ENCODE measurements around the gene ANKRD33B. TPM values are rescaled to one million over a fixed set of nuclear protein-coding genes. Genes with fewer than 3 reads are reported as not detected.

Gene ANKRD33B
- total and polyA plus RNA-seq, 9 of the 15 experiments (the other 6 are each of a cell fraction or from before 2014, with no cell fraction given) = 0.10 to 1.7 (median 0.40) TPM

GRCh38 chr5:10655161-10655971 is 91.5 kb downstream of the ANKRD33B start:
- FAIRE-seq (no peak), ATAC-seq (peak; percentile 19), DNase-seq (ENCODE audit: extremely low read depth in 1 of 4, low spot score in 3 of 4) (no peak)
- Histone ChIP-seq H3K27me3 (ENCODE audit: control insufficient read depth in 2 of 2, insufficient read depth in 2 of 2, low read length in 2 of 2) (peaks cover 53 to 63% of the 10 kb centered on the region in 2 experiments), H3K4me2 (ENCODE audit: insufficient read depth, low read length) (no peak overlapping the region), H3K4me3 (no peak overlapping the region), H2AFZ (ENCODE audit: low read depth, low read length) (no peak overlapping the region), H4K20me1 (replicated peaks; ENCODE audit: control insufficient read depth, insufficient read depth, low read length) (peaks cover 9% of the 10 kb centered on the region), H3K27ac (ENCODE audit: extremely low read depth, low read depth, low read length) (no peak overlapping the region; the same call in 2 of the 3 replicates), H3K9ac (ENCODE audit: insufficient read depth in 1 of 2, low read depth in 2 of 2, low read length in 2 of 2) (no peak overlapping the region), H3K4me1 (replicated peaks in 1 of 2; ENCODE audit: control insufficient read depth in 2 of 2, insufficient read depth in 2 of 2, low read length in 2 of 2) (no peaks in the 10 kb centered on the region), H3K36me3 (ENCODE audit: control insufficient read depth, insufficient read depth, low read length) (no peaks in the 10 kb centered on the region), H3K9me1 (ENCODE audit: control insufficient read depth, insufficient read depth, low read length) (peaks cover 7% of the 10 kb centered on the region), H3K79me2 (ENCODE audit: control insufficient read depth, insufficient read depth, low read length) (no peaks in the 10 kb centered on the region), H3K9me3 (replicated peaks; ENCODE audit: control insufficient read depth, insufficient read depth, low read depth, low read length) (no peaks in the 10 kb centered on the region)
- 20% methylated on average over 29 of the region's 29 CpGs for WGBS (ENCODE audit: insufficient coverage, low coverage, missing lambda C conversion rate)
- ChIA-PET POLR2A (interaction anchor here (0.5 kb wide), 1 partner anchor 194 kb away, joined by 3 read pairs; no protein-coding TSS in a partner anchor), CTCF (ENCODE audit: low intra/inter-chr PET ratio) (no interaction called here)
- BruUV-seq (replicated peaks) = no TSS peak
- in situ Hi-C loops (cut with MboI) = no loop called here
- TF ChIP-seq NFIC (IDR thresholded peaks at IDR 0.05) (peak; percentile 77), ZNF766 (CRISPR knock-in tag; conservative IDR thresholded peaks at IDR 0.05) (no peak), RFX1 (IDR thresholded peaks at IDR 0.05) (no peak), FOXJ3 (CRISPR knock-in tag; IDR thresholded peaks at IDR 0.05) (no peak), HDGF (IDR thresholded peaks at IDR 0.05) (no peak), BCOR (IDR thresholded peaks at IDR 0.05) (no peak), MEIS2 (IDR thresholded peaks at IDR 0.05; ENCODE audit: partially characterized antibody) (no peak)
- TF ChIP-seq, protein P1, sequence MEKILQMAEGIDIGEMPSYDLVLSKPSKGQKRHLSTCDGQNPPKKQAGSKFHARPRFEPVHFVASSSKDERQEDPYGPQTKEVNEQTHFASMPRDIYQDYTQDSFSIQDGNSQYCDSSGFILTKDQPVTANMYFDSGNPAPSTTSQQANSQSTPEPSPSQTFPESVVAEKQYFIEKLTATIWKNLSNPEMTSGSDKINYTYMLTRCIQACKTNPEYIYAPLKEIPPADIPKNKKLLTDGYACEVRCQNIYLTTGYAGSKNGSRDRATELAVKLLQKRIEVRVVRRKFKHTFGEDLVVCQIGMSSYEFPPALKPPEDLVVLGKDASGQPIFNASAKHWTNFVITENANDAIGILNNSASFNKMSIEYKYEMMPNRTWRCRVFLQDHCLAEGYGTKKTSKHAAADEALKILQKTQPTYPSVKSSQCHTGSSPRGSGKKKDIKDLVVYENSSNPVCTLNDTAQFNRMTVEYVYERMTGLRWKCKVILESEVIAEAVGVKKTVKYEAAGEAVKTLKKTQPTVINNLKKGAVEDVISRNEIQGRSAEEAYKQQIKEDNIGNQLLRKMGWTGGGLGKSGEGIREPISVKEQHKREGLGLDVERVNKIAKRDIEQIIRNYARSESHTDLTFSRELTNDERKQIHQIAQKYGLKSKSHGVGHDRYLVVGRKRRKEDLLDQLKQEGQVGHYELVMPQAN (IDR thresholded peaks at IDR 0.05; ENCODE audit: borderline replicate concordance) = no peak
- intact Hi-C loops (cut with micrococcal nuclease) = no loop called here

All from K562 (cell line).